ENCODE results near the gene MCHR1. TPM values are rescaled to one million over a fixed set of nuclear protein-coding genes. Genes with fewer than 3 reads are reported as not detected.

MCHR1 gene
- total and polyA plus RNA-seq, 2 of the 13 experiments (the other 11 are each of a cell fraction or from before 2014, with no cell fraction given) = 0.40 to 0.83 TPM

DNA sequence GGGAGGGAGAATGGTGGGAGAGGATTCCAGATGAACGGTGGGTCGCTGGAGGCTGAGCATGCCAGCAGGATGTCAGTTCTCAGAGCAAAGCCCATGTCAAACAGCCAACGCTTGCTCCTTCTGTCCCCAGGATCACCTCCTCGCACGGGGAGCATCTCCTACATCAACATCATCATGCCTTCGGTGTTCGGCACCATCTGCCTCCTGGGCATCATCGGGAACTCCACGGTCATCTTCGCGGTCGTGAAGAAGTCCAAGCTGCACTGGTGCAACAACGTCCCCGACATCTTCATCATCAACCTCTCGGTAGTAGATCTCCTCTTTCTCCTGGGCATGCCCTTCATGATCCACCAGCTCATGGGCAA lies 1.5 kb downstream of the MCHR1 start:
- no peaks in the 10 kb centered on the region for H4K20me1 ChIP-seq (ENCODE audit: insufficient read depth, low read length)
- no peaks in the 10 kb centered on the region for H3K79me2 ChIP-seq (ENCODE audit: insufficient read depth, low read length)
- no peak overlapping the region for H3K27ac ChIP-seq (ENCODE audit: extremely low read length, insufficient read depth, low read length)
- intact Hi-C loops (cut with micrococcal nuclease; ENCODE audit: unreplicated experiment) (loop anchor here (5.0 kb wide), 1 partner anchor 36 kb away; no protein-coding TSS in a partner anchor), in situ Hi-C loops (cut with HindIII; ENCODE audit: extremely low pct_ligation_motif_present, low pct_unique_long_range_greater_than_20kb) (loop anchor here (5.0 to 10.0 kb wide), 2 partner anchors 76 to 214 kb away; no protein-coding TSS in a partner anchor)
- H3K9me3 ChIP-seq (ENCODE audit: low read length) = no peaks in the 10 kb centered on the region
- ATAC-seq (no peak), DNase-seq (ENCODE audit: low spot score) (no peak), FAIRE-seq (no peak)
- H3K4me3 ChIP-seq (replicated peaks in 1 of 3; ENCODE audit: insufficient read depth in 1 of 3, low read depth in 2 of 3, low read length in 3 of 3) = no peak overlapping the region
- no peak overlapping the region for H3K9ac ChIP-seq (ENCODE audit: insufficient read depth, low read depth, low read length)
- WGBS (ENCODE audit: low lambda C conversion rate) = 80% methylated on average over 13 of the region's 15 CpGs
- peaks cover 54% of the 10 kb centered on the region for H3K4me1 ChIP-seq (ENCODE audit: insufficient read depth, low read length)
- BruUV-seq (replicated peaks) = no TSS peak
- ChIA-PET CTCF (ENCODE audit: low intra/inter-chr PET ratio, low total read pairs) (interaction anchor here (4.3 kb wide), 1 partner anchor 79 kb away, joined by 34 read pairs; no protein-coding TSS in a partner anchor), POLR2A (no interaction called here)
- H2AFZ ChIP-seq (ENCODE audit: low read length) = no peak overlapping the region
- no peaks in the 10 kb centered on the region for H3K36me3 ChIP-seq (replicated peaks in 1 of 2; ENCODE audit: control insufficient read depth in 1 of 2, insufficient read depth in 2 of 2, low read length in 2 of 2)
- peaks cover 0 to 22% of the 10 kb centered on the region in 2 experiments for H3K27me3 ChIP-seq (ENCODE audit: control insufficient read depth in 1 of 2, insufficient read depth in 2 of 2, low read length in 2 of 2)
- peak overlapping the region; percentile 94; the same call in 1 of the 2 replicates for H3K4me2 ChIP-seq (ENCODE audit: low read depth, low read length)
- TF ChIP-seq, protein P1, sequence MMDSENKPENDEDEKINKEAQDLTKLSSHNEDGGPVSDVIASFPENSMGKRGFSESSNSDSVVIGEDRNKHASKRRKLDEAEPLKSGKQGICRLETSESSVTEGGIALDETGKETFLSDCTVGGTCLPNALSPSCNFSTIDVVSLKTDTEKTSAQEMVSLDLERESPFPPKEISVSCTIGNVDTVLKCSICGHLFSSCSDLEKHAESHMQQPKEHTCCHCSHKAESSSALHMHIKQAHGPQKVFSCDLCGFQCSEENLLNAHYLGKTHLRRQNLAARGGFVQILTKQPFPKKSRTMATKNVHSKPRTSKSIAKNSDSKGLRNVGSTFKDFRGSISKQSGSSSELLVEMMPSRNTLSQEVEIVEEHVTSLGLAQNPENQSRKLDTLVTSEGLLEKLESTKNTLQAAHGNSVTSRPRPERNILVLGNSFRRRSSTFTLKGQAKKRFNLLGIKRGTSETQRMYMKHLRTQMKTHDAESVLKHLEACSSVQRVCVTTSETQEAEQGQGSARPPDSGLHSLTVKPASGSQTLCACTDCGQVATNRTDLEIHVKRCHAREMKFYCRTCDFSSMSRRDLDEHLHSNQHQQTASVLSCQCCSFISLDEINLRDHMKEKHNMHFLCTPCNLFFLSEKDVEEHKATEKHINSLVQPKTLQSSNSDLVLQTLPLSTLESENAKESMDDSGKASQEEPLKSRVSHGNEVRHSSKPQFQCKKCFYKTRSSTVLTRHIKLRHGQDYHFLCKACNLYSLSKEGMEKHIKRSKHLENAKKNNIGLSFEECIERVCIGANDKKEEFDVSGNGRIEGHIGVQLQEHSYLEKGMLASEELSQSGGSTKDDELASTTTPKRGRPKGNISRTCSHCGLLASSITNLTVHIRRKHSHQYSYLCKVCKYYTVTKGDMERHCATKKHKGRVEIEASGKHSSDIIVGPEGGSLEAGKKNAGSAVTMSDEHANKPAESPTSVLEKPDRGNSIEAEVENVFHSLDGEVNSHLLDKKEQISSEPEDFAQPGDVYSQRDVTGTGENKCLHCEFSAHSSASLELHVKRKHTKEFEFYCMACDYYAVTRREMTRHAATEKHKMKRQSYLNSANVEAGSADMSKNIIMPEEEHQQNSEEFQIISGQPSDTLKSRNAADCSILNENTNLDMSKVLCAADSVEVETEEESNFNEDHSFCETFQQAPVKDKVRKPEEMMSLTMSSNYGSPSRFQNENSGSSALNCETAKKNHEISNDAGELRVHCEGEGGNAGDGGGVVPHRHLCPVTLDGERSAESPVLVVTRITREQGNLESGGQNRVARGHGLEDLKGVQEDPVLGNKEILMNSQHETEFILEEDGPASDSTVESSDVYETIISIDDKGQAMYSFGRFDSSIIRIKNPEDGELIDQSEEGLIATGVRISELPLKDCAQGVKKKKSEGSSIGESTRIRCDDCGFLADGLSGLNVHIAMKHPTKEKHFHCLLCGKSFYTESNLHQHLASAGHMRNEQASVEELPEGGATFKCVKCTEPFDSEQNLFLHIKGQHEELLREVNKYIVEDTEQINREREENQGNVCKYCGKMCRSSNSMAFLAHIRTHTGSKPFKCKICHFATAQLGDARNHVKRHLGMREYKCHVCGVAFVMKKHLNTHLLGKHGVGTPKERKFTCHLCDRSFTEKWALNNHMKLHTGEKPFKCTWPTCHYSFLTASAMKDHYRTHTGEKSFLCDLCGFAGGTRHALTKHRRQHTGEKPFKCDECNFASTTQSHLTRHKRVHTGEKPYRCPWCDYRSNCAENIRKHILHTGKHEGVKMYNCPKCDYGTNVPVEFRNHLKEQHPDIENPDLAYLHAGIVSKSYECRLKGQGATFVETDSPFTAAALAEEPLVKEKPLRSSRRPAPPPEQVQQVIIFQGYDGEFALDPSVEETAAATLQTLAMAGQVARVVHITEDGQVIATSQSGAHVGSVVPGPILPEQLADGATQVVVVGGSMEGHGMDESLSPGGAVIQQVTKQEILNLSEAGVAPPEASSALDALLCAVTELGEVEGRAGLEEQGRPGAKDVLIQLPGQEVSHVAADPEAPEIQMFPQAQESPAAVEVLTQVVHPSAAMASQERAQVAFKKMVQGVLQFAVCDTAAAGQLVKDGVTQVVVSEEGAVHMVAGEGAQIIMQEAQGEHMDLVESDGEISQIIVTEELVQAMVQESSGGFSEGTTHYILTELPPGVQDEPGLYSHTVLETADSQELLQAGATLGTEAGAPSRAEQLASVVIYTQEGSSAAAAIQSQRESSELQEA (CRISPR knock-in tag; IDR thresholded peaks at IDR 0.05; ENCODE audit: not compliant biosample characterization) = no peak
- no peak for TF ChIP-seq BHLHE40 (IDR thresholded peaks at IDR 0.05; ENCODE audit: low read length)
- TF ChIP-seq, protein P2, sequence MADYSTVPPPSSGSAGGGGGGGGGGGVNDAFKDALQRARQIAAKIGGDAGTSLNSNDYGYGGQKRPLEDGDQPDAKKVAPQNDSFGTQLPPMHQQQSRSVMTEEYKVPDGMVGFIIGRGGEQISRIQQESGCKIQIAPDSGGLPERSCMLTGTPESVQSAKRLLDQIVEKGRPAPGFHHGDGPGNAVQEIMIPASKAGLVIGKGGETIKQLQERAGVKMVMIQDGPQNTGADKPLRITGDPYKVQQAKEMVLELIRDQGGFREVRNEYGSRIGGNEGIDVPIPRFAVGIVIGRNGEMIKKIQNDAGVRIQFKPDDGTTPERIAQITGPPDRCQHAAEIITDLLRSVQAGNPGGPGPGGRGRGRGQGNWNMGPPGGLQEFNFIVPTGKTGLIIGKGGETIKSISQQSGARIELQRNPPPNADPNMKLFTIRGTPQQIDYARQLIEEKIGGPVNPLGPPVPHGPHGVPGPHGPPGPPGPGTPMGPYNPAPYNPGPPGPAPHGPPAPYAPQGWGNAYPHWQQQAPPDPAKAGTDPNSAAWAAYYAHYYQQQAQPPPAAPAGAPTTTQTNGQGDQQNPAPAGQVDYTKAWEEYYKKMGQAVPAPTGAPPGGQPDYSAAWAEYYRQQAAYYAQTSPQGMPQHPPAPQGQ (CRISPR knock-in tag; IDR thresholded peaks at IDR 0.05; ENCODE audit: borderline replicate concordance) = no peak
- TF ChIP-seq MED8 (CRISPR knock-in tag; IDR thresholded peaks at IDR 0.05; ENCODE audit: insufficient replicate concordance) = no peak
- TF ChIP-seq, protein P3, sequence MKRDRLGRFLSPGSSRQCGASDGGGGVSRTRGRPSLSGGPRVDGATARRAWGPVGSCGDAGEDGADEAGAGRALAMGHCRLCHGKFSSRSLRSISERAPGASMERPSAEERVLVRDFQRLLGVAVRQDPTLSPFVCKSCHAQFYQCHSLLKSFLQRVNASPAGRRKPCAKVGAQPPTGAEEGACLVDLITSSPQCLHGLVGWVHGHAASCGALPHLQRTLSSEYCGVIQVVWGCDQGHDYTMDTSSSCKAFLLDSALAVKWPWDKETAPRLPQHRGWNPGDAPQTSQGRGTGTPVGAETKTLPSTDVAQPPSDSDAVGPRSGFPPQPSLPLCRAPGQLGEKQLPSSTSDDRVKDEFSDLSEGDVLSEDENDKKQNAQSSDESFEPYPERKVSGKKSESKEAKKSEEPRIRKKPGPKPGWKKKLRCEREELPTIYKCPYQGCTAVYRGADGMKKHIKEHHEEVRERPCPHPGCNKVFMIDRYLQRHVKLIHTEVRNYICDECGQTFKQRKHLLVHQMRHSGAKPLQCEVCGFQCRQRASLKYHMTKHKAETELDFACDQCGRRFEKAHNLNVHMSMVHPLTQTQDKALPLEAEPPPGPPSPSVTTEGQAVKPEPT (CRISPR knock-in tag; IDR thresholded peaks at IDR 0.05; ENCODE audit: low read depth) = no peak
- TF ChIP-seq JDP2 (CRISPR knock-in tag; IDR thresholded peaks at IDR 0.05; ENCODE audit: borderline replicate concordance) = no peak
- TF ChIP-seq WIZ (CRISPR knock-in tag; IDR thresholded peaks at IDR 0.05) = no peak
- TF ChIP-seq, protein P4, sequence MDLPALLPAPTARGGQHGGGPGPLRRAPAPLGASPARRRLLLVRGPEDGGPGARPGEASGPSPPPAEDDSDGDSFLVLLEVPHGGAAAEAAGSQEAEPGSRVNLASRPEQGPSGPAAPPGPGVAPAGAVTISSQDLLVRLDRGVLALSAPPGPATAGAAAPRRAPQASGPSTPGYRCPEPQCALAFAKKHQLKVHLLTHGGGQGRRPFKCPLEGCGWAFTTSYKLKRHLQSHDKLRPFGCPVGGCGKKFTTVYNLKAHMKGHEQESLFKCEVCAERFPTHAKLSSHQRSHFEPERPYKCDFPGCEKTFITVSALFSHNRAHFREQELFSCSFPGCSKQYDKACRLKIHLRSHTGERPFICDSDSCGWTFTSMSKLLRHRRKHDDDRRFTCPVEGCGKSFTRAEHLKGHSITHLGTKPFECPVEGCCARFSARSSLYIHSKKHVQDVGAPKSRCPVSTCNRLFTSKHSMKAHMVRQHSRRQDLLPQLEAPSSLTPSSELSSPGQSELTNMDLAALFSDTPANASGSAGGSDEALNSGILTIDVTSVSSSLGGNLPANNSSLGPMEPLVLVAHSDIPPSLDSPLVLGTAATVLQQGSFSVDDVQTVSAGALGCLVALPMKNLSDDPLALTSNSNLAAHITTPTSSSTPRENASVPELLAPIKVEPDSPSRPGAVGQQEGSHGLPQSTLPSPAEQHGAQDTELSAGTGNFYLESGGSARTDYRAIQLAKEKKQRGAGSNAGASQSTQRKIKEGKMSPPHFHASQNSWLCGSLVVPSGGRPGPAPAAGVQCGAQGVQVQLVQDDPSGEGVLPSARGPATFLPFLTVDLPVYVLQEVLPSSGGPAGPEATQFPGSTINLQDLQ (CRISPR knock-in tag; IDR thresholded peaks at IDR 0.05) = no peak
- no peak for TF ChIP-seq ZNF883 (CRISPR knock-in tag; IDR thresholded peaks at IDR 0.05; ENCODE audit: not compliant biosample characterization)

Measured in HepG2 (cell line).